ENCODE data around the gene SCUBE2. TPM values are rescaled to one million over a fixed set of nuclear protein-coding genes. Genes with fewer than 3 reads are reported as not detected.

Gene SCUBE2
- total and polyA plus RNA-seq, 4 donors, result 0.14 to 1.4 (median 0.42) TPM; not detected in 1

- Histone ChIP-seq H3K36me3 (ENCODE audit: control insufficient read depth in 4 of 4, insufficient read depth in 3 of 4, low read depth in 1 of 4, low read length in 3 of 4) (no peaks in the 10 kb centered on the region), H3K27me3 (ENCODE audit: control insufficient read depth in 4 of 4, insufficient read depth in 4 of 4, low read length in 3 of 4) (no peaks in the 10 kb centered on the region), H3K9me3 (ENCODE audit: control insufficient read depth in 4 of 4, low read length in 3 of 4) (no peaks in the 10 kb centered on the region), H3K27ac (ENCODE audit: low read depth in 1 of 2, low read length in 2 of 2) (no peak overlapping the region), H3K4me3 (ENCODE audit: low read depth in 1 of 3, low read length in 3 of 3) (no peak overlapping the region), H3K9ac (ENCODE audit: low read depth in 1 of 2, low read length in 2 of 2) (no peak overlapping the region), H3K4me1 (ENCODE audit: control insufficient read depth in 4 of 4, insufficient read depth in 4 of 4, low read length in 3 of 4) (no peaks in the 10 kb centered on the region)
- no peak for DNase-seq (ENCODE audit: low spot score)
- WGBS, result 79% methylated on average over 8 of the region's 8 CpGs
- TF ChIP-seq RXRA (IDR thresholded peaks at IDR 0.05), result no peak
- no peak for TF ChIP-seq RAD21 (IDR thresholded peaks at IDR 0.05)
- TF ChIP-seq JUND (IDR thresholded peaks at IDR 0.05), result no peak
- no peak for TF ChIP-seq GABPA (IDR thresholded peaks at IDR 0.05 in 1 of 2, conservative IDR thresholded peaks at IDR 0.05 in 1 of 2)
- TF ChIP-seq EGR1 (IDR thresholded peaks at IDR 0.05; ENCODE audit: low read depth in 2 of 2), result no peak
- no peak for TF ChIP-seq ZBTB33 (IDR thresholded peaks at IDR 0.05)
- no peak for TF ChIP-seq ATF3 (IDR thresholded peaks at IDR 0.05)
- no peak for TF ChIP-seq TAF1 (conservative IDR thresholded peaks at IDR 0.05)
Measured at GRCh38 chr11:9020916-9021315, 70.5 kb downstream of the SCUBE2 start.

GRCh38 chr11:9019861-9020260, 71.5 kb downstream of the SCUBE2 start:
- Histone ChIP-seq H3K9me3 (ENCODE audit: control insufficient read depth in 4 of 4, low read length in 3 of 4) (no peaks in the 10 kb centered on the region), H3K36me3 (ENCODE audit: control insufficient read depth in 4 of 4, insufficient read depth in 3 of 4, low read depth in 1 of 4, low read length in 3 of 4) (no peaks in the 10 kb centered on the region), H3K27ac (ENCODE audit: low read depth in 1 of 2, low read length in 2 of 2) (no peak overlapping the region), H3K9ac (ENCODE audit: low read depth in 1 of 2, low read length in 2 of 2) (no peak overlapping the region), H3K4me3 (ENCODE audit: low read depth in 1 of 3, low read length in 3 of 3) (no peak overlapping the region), H3K27me3 (ENCODE audit: control insufficient read depth in 4 of 4, insufficient read depth in 4 of 4, low read length in 3 of 4) (no peaks in the 10 kb centered on the region), H3K4me1 (ENCODE audit: control insufficient read depth in 4 of 4, insufficient read depth in 4 of 4, low read length in 3 of 4) (no peaks in the 10 kb centered on the region)
- WGBS, result 92% methylated on average over 6 of the region's 6 CpGs
- no peak for TF ChIP-seq RAD21 (IDR thresholded peaks at IDR 0.05)
- no peak for TF ChIP-seq GABPA (IDR thresholded peaks at IDR 0.05 in 1 of 2, conservative IDR thresholded peaks at IDR 0.05 in 1 of 2)
- no peak for TF ChIP-seq MAX (IDR thresholded peaks at IDR 0.05)
- TF ChIP-seq FOXA2 (IDR thresholded peaks at IDR 0.05), result no peak
- no peak for TF ChIP-seq FOXA1 (IDR thresholded peaks at IDR 0.05)
- TF ChIP-seq ZBTB33 (IDR thresholded peaks at IDR 0.05), result no peak
- no peak for TF ChIP-seq CTCF (IDR thresholded peaks at IDR 0.05; ENCODE audit: low read depth, low read length, missing input control)
- TF ChIP-seq HNF4G (IDR thresholded peaks at IDR 0.05), result no peak
- TF ChIP-seq YY1 (IDR thresholded peaks at IDR 0.05), result no peak
- TF ChIP-seq NR2F2 (IDR thresholded peaks at IDR 0.05), result no peak
- no peak for TF ChIP-seq EGR1 (IDR thresholded peaks at IDR 0.05; ENCODE audit: low read depth in 2 of 2)
- TF ChIP-seq ATF3 (IDR thresholded peaks at IDR 0.05), result no peak
- no peak for TF ChIP-seq JUND (IDR thresholded peaks at IDR 0.05)
- no peak for TF ChIP-seq REST (IDR thresholded peaks at IDR 0.05)
- TF ChIP-seq SP1 (IDR thresholded peaks at IDR 0.05), result no peak
- no peak for TF ChIP-seq HNF4A (conservative IDR thresholded peaks at IDR 0.05)
- DNase-seq (ENCODE audit: low spot score), result no peak
